GM12878 (cell line): ENCODE measurements around the gene SLCO4A1.

ENCODE experiments used
- ATF2 ChIP-seq: IDR thresholded peaks from 2 replicates; pipeline ENCODE4 v1.6.1; 2012; ENCODE audit warnings: low read length, inconsistent platforms
- BCL11A ChIP-seq: IDR thresholded peaks from 2 replicates; pipeline ENCODE4 v1.6.1; 2011; ENCODE audit warnings: low read depth, low read length
- BHLHE40 ChIP-seq, 2 experiments: fragments of 450-650 bp in 1 of 2; IDR thresholded peaks; 2 replicates each; pipeline ENCODE4 v1.6.1; 2011 to 2017; ENCODE audit warnings: low read depth in 2 of 2, borderline replicate concordance in 1 of 2, improper control_type of control experiment in 1 of 2, low read length in 1 of 2, mild to moderate bottlenecking in 1 of 2
- CBX3 ChIP-seq: fragments of 200-600 bp; sonication (generic); IDR thresholded peaks from 2 replicates; pipeline ENCODE4 v1.6.1; 2016; ENCODE audit warnings: low read depth, borderline replicate concordance
- CEBPB ChIP-seq, 2 experiments: fragments of 150-350 bp in 1 of 2; IDR thresholded peaks; 2 replicates each; pipeline ENCODE4 v1.6.1; 2012 to 2014; ENCODE audit warnings: low read depth in 2 of 2, low read length in 2 of 2, borderline replicate concordance in 1 of 2, inconsistent platforms in 1 of 2
- CREB1 ChIP-seq: IDR thresholded peaks from 2 replicates; pipeline ENCODE4 v1.6.1; 2012; ENCODE audit warnings: low read depth, mild to moderate bottlenecking, inconsistent platforms
- CTCF ChIP-seq, 3 experiments: IDR thresholded peaks in 2 of 3; conservative IDR thresholded peaks in 1 of 3; 2 replicates each; pipeline ENCODE4 v1.5.1; 2011; ENCODE audit warnings: low read depth in 3 of 3, low read length in 3 of 3, mild to moderate bottlenecking in 3 of 3, control low read depth in 2 of 3, moderate library complexity in 2 of 3, inconsistent platforms in 1 of 3, mixed read lengths in 1 of 3; ENCODE audit not compliant: control insufficient read depth in 2 of 3, insufficient read depth in 1 of 3; ENCODE audit errors: extremely low read depth in 1 of 3
- ESRRA ChIP-seq: IDR thresholded peaks from 2 replicates; pipeline ENCODE4 v1.6.1; 2012; ENCODE audit warnings: mild to moderate bottlenecking, low read length, improper control_type of control experiment
- NFYB ChIP-seq: IDR thresholded peaks from 2 replicates; pipeline ENCODE4 v1.6.1; 2011; ENCODE audit warnings: low read depth, mild to moderate bottlenecking, low read length, improper control_type of control experiment, moderate library complexity; ENCODE audit not compliant: insufficient read depth
- POLR2A ChIP-seq: IDR thresholded peaks from 2 replicates; pipeline ENCODE4 v1.6.1; 2011; ENCODE audit warnings: low read depth, mild to moderate bottlenecking, low read length
- SUZ12 ChIP-seq: fragments of 200-600 bp; sonication (generic); IDR thresholded peaks from one replicate; pipeline ENCODE4 v1.6.1; 2018; ENCODE audit warnings: antibody characterized with exemption, mild to moderate bottlenecking; ENCODE audit not compliant: unreplicated experiment
- TBL1XR1 ChIP-seq: IDR thresholded peaks from 2 replicates; pipeline ENCODE4 v1.6.1; 2012; ENCODE audit warnings: low read depth, low read length, improper control_type of control experiment
- USF2 ChIP-seq: IDR thresholded peaks from 2 replicates; pipeline ENCODE4 v1.6.1; 2011; ENCODE audit warnings: low read depth, low read length, improper control_type of control experiment, borderline replicate concordance

- TF ChIP-seq CEBPB (IDR thresholded peaks at IDR 0.05; ENCODE audit: borderline replicate concordance in 1 of 2, low read depth in 2 of 2, low read length in 2 of 2) (no peak), BCL11A (no peak), CREB1 (no peak), CTCF (IDR thresholded peaks at IDR 0.05 in 2 of 3, conservative IDR thresholded peaks at IDR 0.05 in 1 of 3; ENCODE audit: control insufficient read depth in 2 of 3, extremely low read depth in 1 of 3, insufficient read depth in 1 of 3, low read depth in 3 of 3, low read length in 3 of 3) (no peak), BHLHE40 (IDR thresholded peaks at IDR 0.05; ENCODE audit: borderline replicate concordance in 1 of 2, low read depth in 2 of 2, low read length in 1 of 2) (no peak), SUZ12 (no peak), TBL1XR1 (no peak), POLR2A (no peak), ESRRA (no peak), CBX3 (no peak), ATF2 (no peak), USF2 (no peak), NFYB (no peak)
These were observed 17.4 kb downstream of the SLCO4A1 start for GRCh38 chr20:62659488-62660239.
